ENCODE data around the gene DCDC2B.

The DCDC2B gene

DNA sequence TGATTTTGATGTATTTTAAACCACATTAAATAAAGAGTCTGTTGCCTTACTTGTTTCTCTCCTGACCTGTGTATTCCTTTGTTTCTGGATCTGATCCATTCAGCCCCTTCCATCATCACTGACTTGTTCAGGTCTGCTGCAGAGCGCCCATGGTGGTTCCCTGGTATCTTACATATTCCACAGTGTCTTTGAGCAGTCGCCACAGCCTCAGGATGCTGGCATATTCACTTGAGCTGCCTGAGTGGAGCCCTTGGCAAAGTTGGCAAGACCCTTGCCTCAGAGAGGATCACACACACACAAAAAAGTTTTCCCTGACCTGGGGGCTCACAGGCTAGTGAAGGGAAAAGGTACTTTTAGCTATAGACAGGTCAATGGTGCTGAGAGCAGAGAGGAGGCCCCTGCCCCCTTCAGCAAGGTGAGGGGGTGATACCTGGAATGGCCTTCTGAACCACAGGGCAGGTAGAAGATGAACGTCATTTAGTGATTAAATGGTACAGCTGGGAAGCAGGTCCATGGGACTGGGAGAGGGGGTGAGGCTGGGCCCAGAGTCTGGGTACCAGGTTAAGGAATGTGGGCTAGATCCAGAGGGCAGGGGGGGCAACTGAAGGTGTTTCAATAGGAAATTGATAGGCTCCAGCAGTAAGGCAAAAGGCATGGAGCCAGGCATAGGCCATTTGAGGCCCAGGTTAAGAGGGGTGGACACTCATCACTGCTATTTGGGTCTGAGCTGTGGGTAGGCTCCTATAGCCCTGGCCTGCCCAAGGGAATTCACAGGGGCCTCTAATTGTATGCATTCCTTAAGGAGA lies 10.4 kb upstream of the DCDC2B start:
- peaks cover 48% of the 10 kb centered on the region for H3K36me3 ChIP-seq (ENCODE audit: control insufficient read depth, low read depth, low read length)
- peaks cover 25% of the 10 kb centered on the region for H3K4me1 ChIP-seq (ENCODE audit: control insufficient read depth, low read depth, low read length)
- H3K27me3 ChIP-seq (ENCODE audit: control insufficient read depth, insufficient read depth, low read length) = no peaks in the 10 kb centered on the region
- H3K4me3 ChIP-seq (ENCODE audit: low read length) = no peak overlapping the region
- H3K27ac ChIP-seq (ENCODE audit: low read length) = no peak overlapping the region
- no peak overlapping the region for H3K9ac ChIP-seq (ENCODE audit: low read length)
- no peaks in the 10 kb centered on the region for H3K9me3 ChIP-seq (ENCODE audit: control insufficient read depth, low read depth, low read length)

DNA sequence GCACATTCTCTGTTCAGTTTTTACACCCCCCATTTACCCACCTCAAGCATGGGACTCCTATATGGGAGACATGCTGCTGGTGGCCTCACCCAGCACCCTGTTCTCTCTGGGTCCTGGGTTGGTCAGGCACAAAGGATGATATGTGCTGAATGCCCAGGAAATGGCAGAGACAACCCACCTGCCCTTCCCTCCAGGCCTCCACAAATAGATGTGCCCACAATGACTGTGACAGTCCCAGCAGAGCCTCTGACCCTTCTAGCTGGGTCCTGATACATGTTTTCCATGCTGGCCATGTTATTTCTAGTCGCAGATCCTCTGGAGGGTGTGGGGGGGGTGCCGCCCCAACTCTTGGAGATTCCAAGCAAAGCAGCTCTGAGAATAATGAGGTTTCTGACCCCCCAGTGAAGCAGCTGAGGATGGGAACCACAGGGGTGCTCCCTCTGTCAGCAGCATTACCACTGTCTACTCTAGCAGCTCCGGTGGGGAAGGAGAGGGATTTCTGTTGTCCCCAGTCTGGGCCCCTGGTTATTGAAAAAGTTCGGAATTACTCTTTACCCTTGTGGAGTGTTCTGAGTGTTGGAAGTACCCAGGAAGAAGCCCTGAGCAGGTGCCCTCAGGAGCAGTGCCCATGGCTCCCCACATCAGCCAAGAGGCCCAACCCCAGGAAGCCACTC lies 9.7 kb upstream of the DCDC2B start:
- Histone ChIP-seq H3K9ac (ENCODE audit: low read length) (no peak overlapping the region), H3K4me1 (ENCODE audit: control insufficient read depth, low read depth, low read length) (peaks cover 25% of the 10 kb centered on the region), H3K27me3 (ENCODE audit: control insufficient read depth, insufficient read depth, low read length) (peaks cover 4% of the 10 kb centered on the region), H3K27ac (ENCODE audit: low read length) (no peak overlapping the region), H3K36me3 (ENCODE audit: control insufficient read depth, low read depth, low read length) (peaks cover 40% of the 10 kb centered on the region), H3K9me3 (ENCODE audit: control insufficient read depth, low read depth, low read length) (no peaks in the 10 kb centered on the region), H3K4me3 (ENCODE audit: low read length) (peak overlapping the region; percentile 74)

DNA sequence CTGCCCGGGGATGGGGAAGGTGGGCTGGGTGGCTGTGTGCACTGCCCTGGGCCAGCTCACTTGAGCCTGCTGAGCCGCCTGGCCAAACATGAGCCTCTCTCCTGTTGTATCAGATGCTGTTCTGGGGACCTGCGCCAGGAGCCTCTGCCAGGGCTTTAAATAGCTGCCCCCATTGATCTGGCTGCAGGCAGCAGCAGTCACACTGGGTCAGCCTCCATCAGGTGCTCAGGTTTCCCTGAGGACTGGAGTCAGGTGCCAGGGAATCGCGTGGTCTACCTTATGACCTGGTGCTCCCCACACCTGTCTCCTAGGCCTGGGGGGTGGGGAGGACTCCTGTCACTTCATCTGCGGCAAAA lies 9.2 kb upstream of the DCDC2B start:
- H3K36me3 ChIP-seq (ENCODE audit: control insufficient read depth, low read depth, low read length) = peaks cover 35% of the 10 kb centered on the region
- H3K9me3 ChIP-seq (ENCODE audit: control insufficient read depth, low read depth, low read length) = no peaks in the 10 kb centered on the region
- H3K9ac ChIP-seq (ENCODE audit: low read length) = no peak overlapping the region
- peaks cover 10% of the 10 kb centered on the region for H3K27me3 ChIP-seq (ENCODE audit: control insufficient read depth, insufficient read depth, low read length)
- H3K4me1 ChIP-seq (ENCODE audit: control insufficient read depth, low read depth, low read length) = peaks cover 27% of the 10 kb centered on the region
- H3K27ac ChIP-seq (ENCODE audit: low read length) = no peak overlapping the region
- peak overlapping the region; percentile 74 for H3K4me3 ChIP-seq (ENCODE audit: low read length)

DNA sequence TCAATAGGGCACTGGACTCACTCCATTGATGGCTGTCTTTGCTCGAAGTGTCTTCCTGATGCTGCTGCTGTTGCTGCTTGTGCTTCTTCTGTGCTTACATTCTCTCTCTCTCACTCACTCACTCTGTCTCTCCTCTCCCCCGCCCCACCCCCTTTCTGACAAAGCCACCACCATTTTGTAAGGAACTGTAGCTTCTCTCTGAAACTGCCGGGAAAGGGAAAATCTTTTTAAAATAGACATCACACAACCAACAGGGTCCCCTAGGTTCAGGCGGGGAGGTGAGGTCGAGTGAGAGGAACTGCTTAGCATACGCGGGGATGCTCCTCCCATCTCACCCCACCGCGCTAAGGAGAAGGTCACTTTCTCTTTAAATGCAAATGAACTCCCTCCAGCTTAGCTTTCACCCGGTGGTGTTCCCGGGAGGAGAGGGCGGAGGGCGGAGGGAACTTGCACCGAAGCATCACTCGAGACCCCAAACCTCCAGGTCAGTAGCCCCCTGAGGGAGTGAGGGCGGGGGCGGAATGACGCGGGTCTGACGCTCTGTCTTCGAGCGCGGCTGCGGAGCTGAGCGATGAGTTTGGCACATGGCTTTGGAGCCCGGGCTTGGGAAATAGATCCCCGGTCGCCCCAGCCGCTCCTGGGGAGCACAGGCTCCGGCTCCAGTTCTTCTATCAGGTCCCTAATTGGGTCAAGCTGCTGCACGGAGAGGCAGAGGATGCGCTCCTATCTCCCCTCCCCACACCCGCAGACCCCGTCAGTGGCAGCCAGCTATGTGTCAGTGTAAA lies 8.5 kb upstream of the DCDC2B start, which contains the start of gene CCDC28B:
CCDC28B (plus strand) TSS at position 370 of the 785 bp plus-strand sequence. CDS start 1,341 bp downstream, outside the sequence.
- Histone ChIP-seq H3K9me3 (ENCODE audit: control insufficient read depth, low read depth, low read length) (no peaks in the 10 kb centered on the region), H3K4me3 (ENCODE audit: low read length) (peak within 1 kb of the TSS; percentile 74), H3K27ac (ENCODE audit: low read length) (peak within 1 kb of the TSS; percentile 63), H3K36me3 (ENCODE audit: control insufficient read depth, low read depth, low read length) (peaks cover 28% of the 10 kb centered on the region), H3K9ac (ENCODE audit: low read length) (peak within 1 kb of the TSS; percentile 58), H3K4me1 (ENCODE audit: control insufficient read depth, low read depth, low read length) (peaks cover 30% of the 10 kb centered on the region), H3K27me3 (ENCODE audit: control insufficient read depth, insufficient read depth, low read length) (peaks cover 12% of the 10 kb centered on the region)

DNA sequence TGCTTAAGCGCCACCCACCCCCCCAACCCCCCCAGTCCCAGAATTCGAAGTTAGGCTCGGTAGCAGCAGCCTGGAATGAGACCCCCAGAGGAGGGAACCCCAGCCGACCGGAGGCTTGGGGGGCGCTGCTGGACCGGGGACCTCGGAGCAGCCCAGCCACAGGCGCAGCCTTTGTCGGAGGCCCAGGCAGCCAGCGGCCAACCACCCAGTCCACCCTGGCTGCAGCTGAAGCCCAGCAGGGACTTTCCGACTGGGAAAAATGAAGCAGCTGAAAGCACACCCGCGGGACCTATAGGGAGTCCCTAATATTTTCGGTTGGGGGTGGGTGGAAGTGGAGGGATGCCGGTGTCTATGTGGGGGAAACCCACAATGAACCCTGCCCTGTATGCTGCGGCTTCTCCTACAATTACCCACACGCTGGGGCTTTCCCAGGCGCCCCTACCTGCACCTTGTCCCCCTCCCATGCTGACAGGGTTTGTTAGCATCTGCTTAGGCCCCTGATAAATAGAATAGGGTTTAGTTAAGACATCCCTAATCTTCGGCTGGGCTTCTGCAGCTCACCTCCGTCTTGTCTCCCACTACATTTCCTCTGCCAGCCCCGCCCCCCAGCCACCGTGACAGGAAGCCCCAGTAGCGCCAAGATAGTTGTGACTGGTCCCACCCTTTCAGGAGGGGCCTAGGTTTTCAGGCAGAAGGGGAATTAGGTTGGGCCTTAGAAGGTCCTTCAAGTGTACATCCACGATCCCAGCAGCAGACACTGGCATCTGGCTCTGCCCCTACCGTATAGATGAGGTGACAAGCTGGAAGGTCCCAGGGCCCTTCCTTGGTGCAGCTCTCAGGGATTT lies 7.7 kb upstream of the DCDC2B start:
- no peak overlapping the region for H3K27ac ChIP-seq (ENCODE audit: low read length)
- H3K9me3 ChIP-seq (ENCODE audit: control insufficient read depth, low read depth, low read length) = no peaks in the 10 kb centered on the region
- H3K4me1 ChIP-seq (ENCODE audit: control insufficient read depth, low read depth, low read length) = peaks cover 30% of the 10 kb centered on the region
- peak overlapping the region; percentile 74 for H3K4me3 ChIP-seq (ENCODE audit: low read length)
- peaks cover 22% of the 10 kb centered on the region for H3K36me3 ChIP-seq (ENCODE audit: control insufficient read depth, low read depth, low read length)
- peak overlapping the region; percentile 58 for H3K9ac ChIP-seq (ENCODE audit: low read length)
- H3K27me3 ChIP-seq (ENCODE audit: control insufficient read depth, insufficient read depth, low read length) = peaks cover 13% of the 10 kb centered on the region

DNA sequence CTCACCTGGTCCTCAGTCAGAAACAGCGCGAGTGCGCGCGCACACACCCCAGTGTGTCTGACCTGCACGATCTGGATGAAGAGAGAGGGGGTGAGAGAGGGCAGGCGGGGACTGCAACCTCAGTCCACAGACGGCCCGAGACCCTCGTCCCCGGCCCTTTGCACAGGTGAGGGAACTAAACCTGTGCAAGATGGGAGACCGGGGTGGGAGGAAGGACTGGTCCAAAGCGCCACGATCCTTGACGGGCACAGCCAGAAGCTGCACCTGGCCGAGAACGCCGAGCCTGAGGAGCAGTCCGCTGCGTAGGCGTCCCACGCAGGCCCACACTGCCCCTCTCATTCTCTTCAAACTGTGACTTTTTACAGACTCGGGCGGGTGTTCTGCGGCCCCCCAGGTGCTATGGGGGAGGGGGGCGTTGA lies 3.9 kb upstream of the DCDC2B start:
- H3K4me3 ChIP-seq (ENCODE audit: low read length) = peak overlapping the region; percentile 73
- peaks cover 18% of the 10 kb centered on the region for H3K4me1 ChIP-seq (ENCODE audit: control insufficient read depth, low read depth, low read length)
- no peak overlapping the region for H3K27ac ChIP-seq (ENCODE audit: low read length)
- no peaks in the 10 kb centered on the region for H3K36me3 ChIP-seq (ENCODE audit: control insufficient read depth, low read depth, low read length)
- H3K9me3 ChIP-seq (ENCODE audit: control insufficient read depth, low read depth, low read length) = no peaks in the 10 kb centered on the region
- H3K27me3 ChIP-seq (ENCODE audit: control insufficient read depth, insufficient read depth, low read length) = peaks cover 17% of the 10 kb centered on the region
- H3K9ac ChIP-seq (ENCODE audit: low read length) = peak overlapping the region; percentile 86

DNA sequence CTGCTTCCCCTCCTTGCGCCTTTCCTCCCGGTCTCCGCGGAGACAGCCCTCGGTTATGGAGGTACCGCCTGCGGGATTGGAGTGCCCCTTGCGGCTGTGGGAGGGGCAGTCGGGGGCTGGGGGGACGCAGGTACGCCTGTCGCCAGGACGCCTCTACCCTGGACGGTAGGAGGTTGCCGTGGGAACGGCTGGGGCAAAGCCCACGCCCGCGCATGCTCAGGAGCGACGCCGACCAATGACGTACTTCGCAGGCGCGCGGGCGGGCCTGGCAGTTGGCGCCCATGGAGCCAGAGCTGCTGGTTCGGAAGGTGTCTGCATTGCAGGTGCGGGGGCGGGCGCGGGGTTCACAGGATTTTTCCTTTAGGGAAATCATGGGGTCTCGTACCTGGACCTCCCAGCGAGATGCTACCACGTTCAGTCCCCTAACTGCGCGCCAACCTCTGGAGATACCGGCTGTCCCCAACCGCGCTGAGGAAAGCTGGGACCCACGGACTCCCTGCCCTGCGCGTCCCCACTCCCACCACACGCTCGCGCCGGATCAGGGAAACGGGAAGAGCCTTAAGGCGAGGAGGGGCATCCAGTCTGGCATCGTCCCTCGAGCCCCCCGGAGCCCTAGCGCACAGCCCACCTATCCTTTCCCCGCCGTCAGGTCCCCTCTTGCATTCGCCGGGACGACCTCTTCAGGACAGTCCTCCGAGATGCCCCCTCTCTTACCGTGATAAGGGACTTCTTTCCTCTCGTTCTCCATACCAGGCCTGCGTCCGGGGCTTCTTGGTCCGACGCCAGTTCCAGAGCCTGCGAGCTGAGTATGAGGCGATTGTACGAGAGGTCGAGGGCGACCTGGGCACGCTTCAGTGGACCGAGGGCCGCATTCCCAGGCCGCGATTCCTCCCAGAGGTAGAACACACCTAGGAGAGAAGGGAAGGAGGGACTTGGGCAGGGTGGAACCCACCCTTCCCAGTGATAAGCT lies 3.2 kb upstream of the DCDC2B start, which contains the start of gene IQCC:
IQCC (plus strand) TSS at position 271 of the 970 bp plus-strand sequence; CDS start at position 282, 11 bp downstream.
- Histone ChIP-seq H3K9me3 (ENCODE audit: control insufficient read depth, low read depth, low read length) (no peaks in the 10 kb centered on the region), H3K27me3 (ENCODE audit: control insufficient read depth, insufficient read depth, low read length) (peaks cover 17% of the 10 kb centered on the region), H3K4me1 (ENCODE audit: control insufficient read depth, low read depth, low read length) (peaks cover 15% of the 10 kb centered on the region), H3K9ac (ENCODE audit: low read length) (peak within 1 kb of the TSS; percentile 86), H3K36me3 (ENCODE audit: control insufficient read depth, low read depth, low read length) (no peaks in the 10 kb centered on the region), H3K27ac (ENCODE audit: low read length) (no peak within 1 kb of the TSS), H3K4me3 (ENCODE audit: low read length) (peak within 1 kb of the TSS; percentile 73)

DNA sequence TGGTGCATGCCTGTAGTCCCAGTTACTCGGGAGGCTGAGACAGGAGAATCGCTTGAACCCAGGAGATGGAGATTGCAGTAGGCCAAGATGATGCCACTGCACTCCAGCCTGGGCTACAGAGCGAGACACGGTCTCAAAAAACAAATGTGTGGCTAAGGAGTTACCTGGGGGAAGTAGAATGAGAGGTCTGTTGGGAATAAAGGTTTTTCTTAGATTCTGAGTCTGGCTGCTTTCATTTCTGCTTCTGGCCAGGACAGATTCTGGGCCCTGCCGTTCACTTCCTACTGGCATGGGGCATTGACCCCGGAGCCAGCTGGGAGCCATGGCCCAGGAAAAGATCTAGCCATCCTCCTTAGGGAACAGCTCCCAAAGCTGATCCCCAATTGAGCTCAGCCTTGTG lies 420 bp upstream of the DCDC2B start:
- Histone ChIP-seq H3K9me3 (ENCODE audit: control insufficient read depth, low read depth, low read length) (no peaks in the 10 kb centered on the region), H3K27ac (ENCODE audit: low read length) (no peak overlapping the region), H3K9ac (ENCODE audit: low read length) (no peak overlapping the region), H3K4me1 (ENCODE audit: control insufficient read depth, low read depth, low read length) (peaks cover 5% of the 10 kb centered on the region), H3K4me3 (ENCODE audit: low read length) (no peak overlapping the region), H3K36me3 (ENCODE audit: control insufficient read depth, low read depth, low read length) (no peaks in the 10 kb centered on the region), H3K27me3 (ENCODE audit: control insufficient read depth, insufficient read depth, low read length) (peaks cover 17% of the 10 kb centered on the region)

DNA sequence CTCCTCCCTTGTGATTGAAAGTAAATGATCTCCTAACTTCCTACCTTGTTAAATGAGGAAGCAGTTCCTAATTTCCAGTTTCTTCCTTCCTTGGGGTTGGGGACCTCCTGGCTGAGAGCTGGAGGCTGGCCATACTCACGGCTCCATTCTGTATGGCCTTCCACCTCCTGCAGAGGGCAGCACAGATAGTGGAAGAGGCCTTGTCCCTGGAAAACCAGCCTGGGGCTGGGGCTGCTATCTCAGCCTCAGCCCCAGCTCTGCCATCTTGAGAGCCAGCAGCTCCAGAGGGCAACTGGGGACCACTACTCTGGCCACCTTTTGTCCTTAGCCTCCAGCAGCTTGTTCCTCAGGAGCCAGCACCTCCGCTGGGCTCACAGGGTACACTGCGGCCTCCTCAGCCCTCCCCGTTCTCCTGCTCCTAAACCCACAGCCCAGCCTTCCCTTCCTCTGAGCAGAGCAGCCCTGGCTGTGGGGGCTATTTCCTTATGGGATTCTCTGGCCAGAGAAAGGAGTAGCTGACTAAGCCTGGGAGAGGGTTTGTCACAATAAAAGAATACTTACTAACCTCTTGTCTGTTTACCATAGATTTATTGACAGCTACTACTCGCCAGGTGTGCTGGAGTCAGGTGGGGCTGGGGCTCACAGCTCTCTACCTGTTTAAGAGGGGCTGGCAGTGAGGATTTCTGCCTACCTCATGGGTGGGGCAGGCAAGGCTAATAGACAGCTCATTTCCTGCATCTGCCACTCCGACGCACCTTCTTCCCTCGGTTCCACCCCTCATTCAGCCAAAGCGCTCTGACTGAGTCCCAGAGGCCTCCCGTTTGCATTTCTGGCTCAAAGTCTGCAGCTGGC lies 7.0 kb downstream of the DCDC2B start:
- Histone ChIP-seq H3K27ac (ENCODE audit: low read length) (no peak overlapping the region), H3K9ac (ENCODE audit: low read length) (no peak overlapping the region), H3K4me1 (ENCODE audit: control insufficient read depth, low read depth, low read length) (no peaks in the 10 kb centered on the region), H3K9me3 (ENCODE audit: control insufficient read depth, low read depth, low read length) (no peaks in the 10 kb centered on the region), H3K27me3 (ENCODE audit: control insufficient read depth, insufficient read depth, low read length) (no peaks in the 10 kb centered on the region), H3K4me3 (ENCODE audit: low read length) (no peak overlapping the region), H3K36me3 (ENCODE audit: control insufficient read depth, low read depth, low read length) (peaks cover 5% of the 10 kb centered on the region)

All from iPS-18a (cell line).